Measurements from ENCODE around the gene PTPRG.

- TF ChIP-seq CTCF (conservative IDR thresholded peaks at IDR 0.05; ENCODE audit: low read length) (no peak), EZH2phosphoT487 (IDR thresholded peaks at IDR 0.05; ENCODE audit: borderline replicate concordance) (no peak)
Measured at GRCh38 chr3:61591300-61591699, 29.9 kb downstream of the PTPRG start.

Measured in Loucy (cell line).